Spleen (tissue), 7 donors: ENCODE results near the gene PRIMPOL.

ENCODE experiments used
- POLR2A ChIP-seq, 3 donors: fragments of 450-650 bp; IDR thresholded peaks; one replicate each; pipeline ENCODE4 v1.5.1; 2017; ENCODE audit warnings: antibody characterized with exemption in 3 of 3, mild to moderate bottlenecking in 1 of 3
- TF ChIP-seq, protein P1 (sequence below), 11 experiments: fragments of 200-600 bp in 7 of 11; fragments of 450-650 bp in 4 of 11; sonication (generic) in 4 of 11; IDR thresholded peaks in 8 of 11; conservative IDR thresholded peaks in 3 of 11; 1 replicate in 7 of 11; 2 replicates in 4 of 11; pipeline versions ENCODE4 v1.4.0 to v1.8.0; 2016 to 2021; ENCODE audit warnings: antibody characterized with exemption in 11 of 11, inconsistent platforms in 4 of 11, mild to moderate bottlenecking in 1 of 11
- donor health status: DM: no; HTN: no; CAD: no; lungs with moderate emphysema.
- donor health status: DM: no; HTN: no; CAD: no.
- donor health status: DM: no; HTN: no; CAD: no.

GRCh38 chr4:184697956-184698355 is 48.4 kb downstream of the PRIMPOL start:
- TF ChIP-seq, protein P1, sequence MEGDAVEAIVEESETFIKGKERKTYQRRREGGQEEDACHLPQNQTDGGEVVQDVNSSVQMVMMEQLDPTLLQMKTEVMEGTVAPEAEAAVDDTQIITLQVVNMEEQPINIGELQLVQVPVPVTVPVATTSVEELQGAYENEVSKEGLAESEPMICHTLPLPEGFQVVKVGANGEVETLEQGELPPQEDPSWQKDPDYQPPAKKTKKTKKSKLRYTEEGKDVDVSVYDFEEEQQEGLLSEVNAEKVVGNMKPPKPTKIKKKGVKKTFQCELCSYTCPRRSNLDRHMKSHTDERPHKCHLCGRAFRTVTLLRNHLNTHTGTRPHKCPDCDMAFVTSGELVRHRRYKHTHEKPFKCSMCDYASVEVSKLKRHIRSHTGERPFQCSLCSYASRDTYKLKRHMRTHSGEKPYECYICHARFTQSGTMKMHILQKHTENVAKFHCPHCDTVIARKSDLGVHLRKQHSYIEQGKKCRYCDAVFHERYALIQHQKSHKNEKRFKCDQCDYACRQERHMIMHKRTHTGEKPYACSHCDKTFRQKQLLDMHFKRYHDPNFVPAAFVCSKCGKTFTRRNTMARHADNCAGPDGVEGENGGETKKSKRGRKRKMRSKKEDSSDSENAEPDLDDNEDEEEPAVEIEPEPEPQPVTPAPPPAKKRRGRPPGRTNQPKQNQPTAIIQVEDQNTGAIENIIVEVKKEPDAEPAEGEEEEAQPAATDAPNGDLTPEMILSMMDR (IDR thresholded peaks at IDR 0.05 in 8 of 11, conservative IDR thresholded peaks at IDR 0.05 in 3 of 11) = no peak
- no peak for TF ChIP-seq POLR2A (IDR thresholded peaks at IDR 0.05)
